GM12874 (cell line): Measurements from ENCODE around the gene UGT1A3.

ENCODE experiments used
- TF ChIP-seq, protein P1 (sequence below): IDR thresholded peaks from 2 replicates; pipeline ENCODE4 v1.5.1; 2011; ENCODE audit warnings: low read depth, mild to moderate bottlenecking, control low read depth, low read length, moderate library complexity; ENCODE audit not compliant: insufficient read depth

UGT1A3 gene

DNA sequence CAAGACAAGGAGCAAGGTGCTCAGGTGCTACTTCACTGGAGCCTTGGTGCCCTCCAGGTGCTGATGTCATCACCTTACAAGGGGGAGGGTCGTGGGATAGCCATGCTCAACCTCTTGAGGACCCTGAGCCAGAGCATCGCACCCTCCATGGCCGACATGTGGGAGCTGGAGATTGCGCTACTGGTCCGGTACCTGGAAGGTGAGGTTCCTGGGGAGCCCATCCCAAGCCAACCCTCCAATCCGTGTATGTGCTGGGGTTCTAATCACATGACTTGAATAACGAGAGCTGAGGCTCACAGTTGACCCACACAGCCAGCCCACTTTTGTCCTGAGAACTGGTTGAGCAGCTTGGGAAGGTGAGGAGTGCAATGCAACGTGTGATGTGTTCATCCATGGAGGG lies 75.2 kb downstream of the UGT1A3 start:
- TF ChIP-seq, protein P1, sequence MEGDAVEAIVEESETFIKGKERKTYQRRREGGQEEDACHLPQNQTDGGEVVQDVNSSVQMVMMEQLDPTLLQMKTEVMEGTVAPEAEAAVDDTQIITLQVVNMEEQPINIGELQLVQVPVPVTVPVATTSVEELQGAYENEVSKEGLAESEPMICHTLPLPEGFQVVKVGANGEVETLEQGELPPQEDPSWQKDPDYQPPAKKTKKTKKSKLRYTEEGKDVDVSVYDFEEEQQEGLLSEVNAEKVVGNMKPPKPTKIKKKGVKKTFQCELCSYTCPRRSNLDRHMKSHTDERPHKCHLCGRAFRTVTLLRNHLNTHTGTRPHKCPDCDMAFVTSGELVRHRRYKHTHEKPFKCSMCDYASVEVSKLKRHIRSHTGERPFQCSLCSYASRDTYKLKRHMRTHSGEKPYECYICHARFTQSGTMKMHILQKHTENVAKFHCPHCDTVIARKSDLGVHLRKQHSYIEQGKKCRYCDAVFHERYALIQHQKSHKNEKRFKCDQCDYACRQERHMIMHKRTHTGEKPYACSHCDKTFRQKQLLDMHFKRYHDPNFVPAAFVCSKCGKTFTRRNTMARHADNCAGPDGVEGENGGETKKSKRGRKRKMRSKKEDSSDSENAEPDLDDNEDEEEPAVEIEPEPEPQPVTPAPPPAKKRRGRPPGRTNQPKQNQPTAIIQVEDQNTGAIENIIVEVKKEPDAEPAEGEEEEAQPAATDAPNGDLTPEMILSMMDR: no peak

DNA sequence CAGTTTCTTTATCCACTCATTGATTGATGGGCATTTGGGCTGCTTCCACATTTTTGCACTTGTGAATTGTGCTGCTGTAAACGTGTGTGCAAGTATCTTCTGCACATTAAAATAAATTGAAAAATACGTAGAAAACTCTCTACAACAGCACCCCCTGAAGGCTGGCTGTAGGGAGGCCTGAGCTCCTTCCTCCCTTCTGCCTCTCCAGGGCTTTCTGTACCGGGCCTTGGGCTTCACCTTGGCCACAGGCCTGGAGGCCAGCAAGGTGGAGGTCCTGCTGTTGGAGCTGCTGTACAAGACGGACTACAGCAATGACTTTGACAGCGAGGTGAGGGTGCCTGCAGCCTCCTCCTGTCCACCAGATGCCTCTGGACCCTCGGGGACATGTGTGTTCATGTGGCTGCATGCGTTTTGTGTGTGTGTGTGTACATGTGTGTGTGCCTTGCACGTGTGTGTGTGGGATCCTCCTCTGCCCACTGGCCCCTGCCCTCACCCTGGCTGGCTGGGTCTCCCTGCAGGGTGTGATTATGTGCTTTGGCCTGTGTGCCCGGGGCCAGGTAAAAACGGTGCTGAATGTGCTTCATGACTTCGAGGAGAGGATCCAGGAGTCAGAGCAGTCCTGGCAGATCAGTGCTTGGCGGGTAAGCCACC lies 78.5 kb downstream of the UGT1A3 start:
- TF ChIP-seq, protein P1: no peak

DNA sequence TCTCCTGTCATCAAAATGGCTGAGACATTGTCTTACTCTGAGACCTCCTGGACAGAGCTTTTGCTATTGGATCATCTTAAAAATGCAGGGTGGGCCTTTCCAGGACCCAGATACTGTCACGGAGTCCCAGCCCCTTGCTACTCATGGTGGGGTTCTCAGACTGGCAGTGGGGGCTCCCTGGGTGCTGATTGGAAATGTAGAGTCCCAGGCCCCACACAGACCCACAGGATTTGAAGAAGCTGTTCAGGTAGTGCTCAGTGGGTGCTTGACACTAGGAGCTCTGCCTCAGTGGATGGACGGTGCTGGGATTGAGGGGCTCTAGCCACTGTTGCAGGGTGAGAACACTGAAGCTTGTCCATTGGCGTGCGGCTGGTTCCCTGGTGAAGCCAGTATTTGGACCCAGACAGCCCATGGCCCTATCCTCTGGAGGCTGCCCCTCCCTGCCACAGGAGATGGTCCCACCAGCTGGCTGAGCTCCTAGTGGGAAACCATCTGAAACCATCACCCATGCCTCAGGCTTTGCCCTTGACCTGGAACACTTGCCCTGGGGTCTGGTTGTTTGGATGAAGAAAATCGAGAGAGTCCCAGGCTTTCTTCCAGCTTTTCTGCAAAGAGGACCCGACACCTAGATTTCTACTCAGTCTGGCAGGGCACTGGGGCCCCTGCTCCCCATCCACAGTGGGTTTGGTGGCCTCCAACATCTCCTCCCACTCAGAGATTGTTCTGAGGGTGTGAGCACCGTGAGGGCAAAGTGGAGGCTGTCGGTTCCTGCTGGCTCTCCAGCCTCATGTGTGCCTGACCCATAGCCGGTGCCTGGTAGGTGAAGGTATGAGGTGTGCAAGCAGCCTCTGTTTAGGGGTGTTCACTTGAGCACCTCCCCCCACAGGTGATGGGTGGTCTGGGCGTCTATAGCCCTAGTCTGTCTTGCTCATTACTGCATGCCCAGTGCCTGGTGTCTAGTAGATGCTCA lies 79.4 kb downstream of the UGT1A3 start:
- TF ChIP-seq, protein P1: no peak

DNA sequence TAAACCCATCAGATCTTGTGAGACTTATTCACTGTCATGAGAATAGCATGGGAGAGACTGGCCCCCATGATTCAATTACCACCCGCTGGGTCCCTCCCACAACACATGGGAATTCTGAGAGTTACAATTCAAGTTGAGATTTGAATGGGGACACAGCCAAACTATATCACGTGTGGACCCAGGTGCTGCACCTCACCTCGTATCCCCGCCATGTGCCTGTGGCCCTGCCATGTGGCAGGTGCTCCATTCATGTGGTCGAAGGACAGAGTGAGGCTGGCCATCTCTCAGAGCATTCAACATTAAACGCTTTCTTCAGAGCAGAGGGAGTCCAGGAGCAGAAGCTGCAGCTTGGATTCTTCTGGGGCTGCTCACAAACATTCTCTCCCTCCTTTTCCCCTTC lies 81.5 kb downstream of the UGT1A3 start:
- TF ChIP-seq, protein P1: no peak

DNA sequence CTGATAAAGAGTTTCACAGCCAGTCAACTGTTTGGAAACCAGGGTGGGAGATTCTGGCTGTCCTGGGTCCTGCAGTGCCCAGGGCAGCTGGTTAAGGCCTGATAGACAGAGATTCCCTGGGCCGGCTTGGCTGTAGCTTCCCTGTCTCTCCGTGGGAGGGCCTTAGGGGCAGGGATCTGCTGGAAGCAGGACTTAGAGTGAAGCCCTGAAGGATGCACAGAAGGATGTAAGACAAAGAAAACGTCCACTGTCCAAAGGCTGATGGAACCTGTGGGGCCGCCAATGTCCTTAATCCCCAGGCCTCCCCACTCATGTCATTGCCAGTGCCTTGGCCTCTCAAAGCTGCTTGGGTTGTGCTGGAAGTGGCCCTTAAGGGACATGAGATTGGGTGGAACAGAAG lies 82.2 kb downstream of the UGT1A3 start:
- TF ChIP-seq, protein P1: no peak

DNA sequence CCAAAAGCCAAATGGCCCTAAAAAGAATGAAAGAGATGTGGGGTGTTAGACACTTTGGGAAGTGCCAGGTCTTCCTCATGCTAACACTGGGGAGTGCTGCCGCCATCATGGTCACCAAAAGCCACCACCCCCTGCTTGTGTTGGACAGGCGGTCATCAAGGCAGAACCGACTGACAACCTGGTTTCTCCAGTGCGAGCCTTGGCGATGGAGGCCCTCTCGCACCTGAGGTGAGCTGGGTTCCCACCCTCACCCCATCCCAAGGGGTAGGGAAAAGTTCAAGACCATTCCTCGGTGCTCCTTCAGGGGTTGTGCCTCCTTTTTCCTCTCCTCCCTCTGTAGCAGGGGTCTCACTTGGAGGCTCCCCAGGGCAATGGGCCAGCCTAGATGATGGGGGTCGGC lies 82.9 kb downstream of the UGT1A3 start:
- TF ChIP-seq, protein P1: no peak

DNA sequence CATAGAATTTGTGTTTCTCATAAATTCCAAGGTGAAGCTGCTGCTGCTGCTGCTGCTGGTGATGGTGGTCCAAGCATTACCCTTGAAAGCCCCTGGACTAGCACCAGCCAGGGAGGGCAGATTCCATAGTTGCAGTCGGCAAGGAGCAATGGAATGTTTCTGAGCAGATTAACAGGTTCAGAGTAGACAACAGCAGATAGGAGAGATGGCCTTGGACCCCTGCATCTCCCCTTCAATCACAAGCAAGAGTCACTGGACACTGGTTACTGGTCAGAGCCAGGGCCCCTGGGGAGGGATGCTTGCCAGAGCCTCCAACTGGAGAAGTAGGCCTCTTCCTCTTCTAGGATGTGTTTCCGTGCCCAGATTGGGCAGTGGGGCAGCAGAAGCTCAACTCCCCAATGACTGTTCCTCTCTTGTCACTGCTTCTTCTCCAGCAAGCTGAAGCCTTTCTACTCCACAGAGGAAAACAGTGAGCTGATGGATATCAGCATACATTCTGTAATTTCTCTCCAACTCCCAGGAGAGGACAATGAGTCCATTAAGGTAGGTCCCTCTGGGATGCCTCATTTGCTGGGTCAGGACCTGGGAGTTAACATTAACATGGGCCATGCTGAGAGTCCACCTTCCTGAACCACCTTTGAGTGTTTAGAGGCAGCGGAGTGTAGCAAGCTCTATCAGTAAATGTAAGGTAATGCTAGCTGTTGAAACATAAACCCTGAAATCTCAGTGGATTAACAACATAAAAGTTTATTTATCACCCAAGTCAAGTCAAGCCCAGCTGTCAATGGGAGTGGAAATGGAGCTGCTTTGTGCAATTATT lies 84.6 kb downstream of the UGT1A3 start:
- TF ChIP-seq, protein P1: no peak
